GM12878 (cell line): ENCODE results near the gene CADPS. TPM values are rescaled to one million over a fixed set of nuclear protein-coding genes. Genes with fewer than 3 reads are reported as not detected.

ENCODE experiments used
- ATAC-seq: fragments of 200-7000 bp; cut with Tn5 transposase; 3 replicates; pipeline ENCODE4 v1.9.1; 2020; ENCODE audit warnings: mild to moderate bottlenecking, moderate library complexity
- BruUV-seq: library from RNA; stranded (reverse); fragments of 400-500 nt; replicated peaks from 2 replicates; lab custom pipeline; 2021; lab: Mats Ljungman, UMichigan
- CTCF ChIA-PET: fragments of 300-600 bp; sonication (Branson Sonifier 250); formaldehyde crosslinking; extraction: SDS; loops from one replicate; lab custom pipeline; 2021; ENCODE audit warnings: inconsistent platforms; lab: Yijun Ruan, JAX
- POLR2A ChIA-PET: fragments of 350-600 bp; formaldehyde crosslinking; extraction: SDS; loops from one replicate; lab custom pipeline; 2021; ENCODE audit warnings: inconsistent platforms; lab: Charles Lee
- RAD21 ChIA-PET: fragments of 300-600 bp; sonication (Branson Sonifier 250); formaldehyde crosslinking; loops from one replicate; lab custom pipeline; 2023; ENCODE audit warnings: antibody characterized with exemption; ENCODE audit not compliant: unreplicated experiment; lab: Charles Lee
- SMC1A ChIA-PET: fragments of 300-600 bp; sonication (Branson Sonifier 250); formaldehyde crosslinking; loops from one replicate; lab custom pipeline; 2023; ENCODE audit not compliant: unreplicated experiment, uncharacterized antibody; lab: Charles Lee
- DNase-seq: peaks from one replicate; pipeline ENCODE4 v3.0.0-alpha.2; 2011; ENCODE audit warnings: low read depth, low spot score
- FAIRE-seq: peaks from 3 replicates; lab custom pipeline; 2011; peaks lifted over from hg19 to GRCh38; lab: Jason Lieb, UNC
- H2AFZ ChIP-seq: 2 replicates; pipeline ENCODE4 v1.6.0; 2011; ENCODE audit warnings: low read depth, low read length, control low read depth; ENCODE audit not compliant: control insufficient read depth
- H3K27ac ChIP-seq: 2 replicates; pipeline ENCODE4 v1.5.1; 2011; ENCODE audit warnings: control low read depth; ENCODE audit not compliant: control insufficient read depth, insufficient read depth
- H3K27me3 ChIP-seq, 2 experiments: replicated peaks in 1 of 2; 2 replicates each; pipeline versions ENCODE4 v1.6.0 to v1.6.1; 2011; ENCODE audit warnings: low read length in 1 of 2; ENCODE audit not compliant: control insufficient read depth in 2 of 2, insufficient read depth in 2 of 2
- H3K36me3 ChIP-seq, 2 experiments: 2 replicates each; pipeline ENCODE4 v1.5.1; 2011; ENCODE audit warnings: low read length in 1 of 2; ENCODE audit not compliant: control insufficient read depth in 2 of 2, insufficient read depth in 2 of 2
- H3K4me1 ChIP-seq: 2 replicates; pipeline ENCODE4 v1.6.1; 2011; ENCODE audit warnings: mild to moderate bottlenecking, low read length, moderate library complexity, mixed read lengths; ENCODE audit not compliant: control insufficient read depth, insufficient read depth
- H3K4me2 ChIP-seq: 2 replicates; pipeline ENCODE4 v1.6.0; 2011; ENCODE audit warnings: control low read depth; ENCODE audit not compliant: control insufficient read depth, insufficient read depth
- H3K4me3 ChIP-seq: fragments of 200-600 bp; sonication (generic); 2 replicates; pipeline ENCODE4 v1.5.1; 2016
- H3K79me2 ChIP-seq: 2 replicates; pipeline ENCODE4 v1.6.0; 2011; ENCODE audit warnings: low read length; ENCODE audit not compliant: control insufficient read depth, insufficient read depth
- H3K9ac ChIP-seq: 2 replicates; pipeline ENCODE4 v1.8.0; 2011; ENCODE audit warnings: low read length, control low read depth, mixed read lengths; ENCODE audit not compliant: control insufficient read depth, insufficient read depth
- H3K9me3 ChIP-seq: replicated peaks from 3 replicates; pipeline ENCODE4 v1.5.1; 2011; ENCODE audit warnings: mild to moderate bottlenecking, low read length; ENCODE audit not compliant: control insufficient read depth, insufficient read depth
- H4K20me1 ChIP-seq: 2 replicates; pipeline ENCODE4 v1.6.0; 2011; ENCODE audit not compliant: control insufficient read depth, insufficient read depth
- EGR1 ChIP-seq, 2 experiments: IDR thresholded peaks; 1 replicate in 1 of 2; 2 replicates in 1 of 2; pipeline ENCODE4 v1.6.1; 2011 to 2012; ENCODE audit warnings: low read depth in 2 of 2, low read length in 2 of 2, borderline replicate concordance in 1 of 2, mild to moderate bottlenecking in 1 of 2, moderate library complexity in 1 of 2
- EP300 ChIP-seq, 2 experiments: fragments of 150-350 bp in 1 of 2; IDR thresholded peaks; 2 replicates each; pipeline ENCODE4 v1.6.1; 2011 to 2012; ENCODE audit warnings: low read depth in 2 of 2, low read length in 2 of 2, borderline replicate concordance in 1 of 2, improper control_type of control experiment in 1 of 2, inconsistent platforms in 1 of 2; ENCODE audit not compliant: control insufficient read depth in 1 of 2
- ESRRA ChIP-seq: IDR thresholded peaks from 2 replicates; pipeline ENCODE4 v1.6.1; 2012; ENCODE audit warnings: mild to moderate bottlenecking, low read length, improper control_type of control experiment
- MEF2A ChIP-seq: IDR thresholded peaks from 2 replicates; pipeline ENCODE4 v1.6.1; 2011; ENCODE audit warnings: low read depth, mild to moderate bottlenecking, low read length, moderate library complexity; ENCODE audit not compliant: insufficient read depth
- NR2F1 ChIP-seq: fragments of 450-650 bp; conservative IDR thresholded peaks from 2 replicates; pipeline ENCODE4 v1.6.1; 2017; ENCODE audit warnings: mild to moderate bottlenecking
- PKNOX1 ChIP-seq: fragments of 450-650 bp; IDR thresholded peaks from 2 replicates; pipeline ENCODE4 v1.6.1; 2016; ENCODE audit warnings: mild to moderate bottlenecking
- RCOR1 ChIP-seq: conservative IDR thresholded peaks from 2 replicates; pipeline ENCODE4 v1.6.1; 2012; ENCODE audit warnings: low read depth, low read length, improper control_type of control experiment
- ZNF24 ChIP-seq: fragments of 450-650 bp; IDR thresholded peaks from 2 replicates; pipeline ENCODE4 v1.6.1; 2017; ENCODE audit warnings: antibody characterized with exemption, mild to moderate bottlenecking
- WGBS: methylation state at CpG from one replicate; pipeline ENCODE4 v1.1.6; 2016; ENCODE audit warnings: low lambda C conversion rate; ENCODE audit not compliant: insufficient replicate concordance, insufficient coverage; ENCODE audit errors: missing lambda C conversion rate; 5-methylcytosine and 5-hydroxymethylcytosine counted together
- in situ Hi-C: fragments of 300-500 bp; cut with MboI; formaldehyde crosslinking; loops from 9 replicates; pipeline ENCODE4 v1.14.3; 2018; ENCODE audit warnings: mixed read lengths
- intact Hi-C: fragments of 100-400 bp; cut with micrococcal nuclease; formaldehyde crosslinking; loops from one replicate; pipeline ENCODE4 v1.14.2; 2022; ENCODE audit not compliant: unreplicated experiment
- polyA plus RNA-seq, 11 experiments: library from polyadenylated mRNA; depleted of rRNA in 4 of 11; unstranded in 6 of 11; stranded (reverse) in 5 of 11; fragments of >200 nt; fragmentation: Nextera tagmentation in 4 of 11; fragmentation: Illumina TruSeq in 1 of 11; extraction: Ambion mirVana in 4 of 11; extraction: Trizol in 1 of 11; gene quantifications; 1 replicate in 1 of 11; 2 replicates in 10 of 11; pipeline versions ENCODE4 v1.2.1 to v1.2.3, GENCODE V29; 2011 to 2016; ENCODE audit warnings: inconsistent platforms in 2 of 11, missing spikeins in 2 of 11, low read depth in 1 of 11
- total RNA-seq, 4 experiments: library from RNA; depleted of rRNA in 3 of 4; stranded (reverse); fragments of >200 nt in 3 of 4; fragmentation: Illumina TruSeq in 1 of 4; extraction: Trizol in 1 of 4; gene quantifications; 2 replicates each; pipeline versions ENCODE4 v1.2.1 to v1.2.3, GENCODE V29; 2013 to 2021
- TF ChIP-seq, protein P1 (sequence below): IDR thresholded peaks from 2 replicates; pipeline ENCODE4 v1.6.1; 2012; ENCODE audit warnings: mild to moderate bottlenecking, low read depth, low read length
- TF ChIP-seq, protein P2 (sequence below): fragments of 450-650 bp; formaldehyde crosslinking; IDR thresholded peaks from 2 replicates; pipeline ENCODE4 v1.5.0; 2022; ENCODE audit warnings: mild to moderate bottlenecking, missing genetic modification characterization

Gene CADPS
- total and polyA plus RNA-seq, 10 of the 15 experiments (the other 5 are each of a cell fraction or from before 2014, with no cell fraction given): 0.20 TPM; not detected in 9

DNA sequence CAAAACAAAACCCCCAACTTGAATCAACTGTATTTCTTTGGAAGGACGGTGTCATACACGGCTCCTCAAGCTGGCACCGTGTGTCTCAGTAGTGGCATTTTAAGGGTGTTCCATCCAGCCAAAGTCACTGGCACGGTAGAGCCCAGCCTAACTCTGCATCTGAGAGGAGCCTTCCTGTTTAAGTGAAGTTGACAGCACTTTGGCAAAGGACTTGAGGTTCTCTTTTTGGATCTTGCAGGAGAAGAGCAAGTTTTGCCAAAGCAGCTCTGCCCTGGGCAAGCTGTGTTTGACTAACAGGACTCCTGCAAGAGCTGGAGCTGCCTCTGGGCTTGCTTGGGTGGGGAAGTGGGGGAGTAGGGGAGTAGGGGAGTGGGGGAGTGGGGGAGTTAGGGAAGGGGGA, 392.3 kb downstream of the CADPS start:
- H3K27me3 ChIP-seq: no peaks in the 10 kb centered on the region; a peak in 1 of 4 replicates
- no peak overlapping the region for H3K27ac ChIP-seq
- no peak for DNase-seq
- no peak for FAIRE-seq
- RAD21 ChIA-PET: no interaction called here
- H3K9ac ChIP-seq: no peak overlapping the region
- H3K4me2 ChIP-seq: no peak overlapping the region
- intact Hi-C loops: no loop called here
- H4K20me1 ChIP-seq: no peaks in the 10 kb centered on the region
- no TSS peak for BruUV-seq
- H3K79me2 ChIP-seq: no peaks in the 10 kb centered on the region
- ATAC-seq: no peak
- H3K36me3 ChIP-seq: no peaks in the 10 kb centered on the region
- TF ChIP-seq, protein P1, sequence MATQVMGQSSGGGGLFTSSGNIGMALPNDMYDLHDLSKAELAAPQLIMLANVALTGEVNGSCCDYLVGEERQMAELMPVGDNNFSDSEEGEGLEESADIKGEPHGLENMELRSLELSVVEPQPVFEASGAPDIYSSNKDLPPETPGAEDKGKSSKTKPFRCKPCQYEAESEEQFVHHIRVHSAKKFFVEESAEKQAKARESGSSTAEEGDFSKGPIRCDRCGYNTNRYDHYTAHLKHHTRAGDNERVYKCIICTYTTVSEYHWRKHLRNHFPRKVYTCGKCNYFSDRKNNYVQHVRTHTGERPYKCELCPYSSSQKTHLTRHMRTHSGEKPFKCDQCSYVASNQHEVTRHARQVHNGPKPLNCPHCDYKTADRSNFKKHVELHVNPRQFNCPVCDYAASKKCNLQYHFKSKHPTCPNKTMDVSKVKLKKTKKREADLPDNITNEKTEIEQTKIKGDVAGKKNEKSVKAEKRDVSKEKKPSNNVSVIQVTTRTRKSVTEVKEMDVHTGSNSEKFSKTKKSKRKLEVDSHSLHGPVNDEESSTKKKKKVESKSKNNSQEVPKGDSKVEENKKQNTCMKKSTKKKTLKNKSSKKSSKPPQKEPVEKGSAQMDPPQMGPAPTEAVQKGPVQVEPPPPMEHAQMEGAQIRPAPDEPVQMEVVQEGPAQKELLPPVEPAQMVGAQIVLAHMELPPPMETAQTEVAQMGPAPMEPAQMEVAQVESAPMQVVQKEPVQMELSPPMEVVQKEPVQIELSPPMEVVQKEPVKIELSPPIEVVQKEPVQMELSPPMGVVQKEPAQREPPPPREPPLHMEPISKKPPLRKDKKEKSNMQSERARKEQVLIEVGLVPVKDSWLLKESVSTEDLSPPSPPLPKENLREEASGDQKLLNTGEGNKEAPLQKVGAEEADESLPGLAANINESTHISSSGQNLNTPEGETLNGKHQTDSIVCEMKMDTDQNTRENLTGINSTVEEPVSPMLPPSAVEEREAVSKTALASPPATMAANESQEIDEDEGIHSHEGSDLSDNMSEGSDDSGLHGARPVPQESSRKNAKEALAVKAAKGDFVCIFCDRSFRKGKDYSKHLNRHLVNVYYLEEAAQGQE: no peak
- TF ChIP-seq, protein P2, sequence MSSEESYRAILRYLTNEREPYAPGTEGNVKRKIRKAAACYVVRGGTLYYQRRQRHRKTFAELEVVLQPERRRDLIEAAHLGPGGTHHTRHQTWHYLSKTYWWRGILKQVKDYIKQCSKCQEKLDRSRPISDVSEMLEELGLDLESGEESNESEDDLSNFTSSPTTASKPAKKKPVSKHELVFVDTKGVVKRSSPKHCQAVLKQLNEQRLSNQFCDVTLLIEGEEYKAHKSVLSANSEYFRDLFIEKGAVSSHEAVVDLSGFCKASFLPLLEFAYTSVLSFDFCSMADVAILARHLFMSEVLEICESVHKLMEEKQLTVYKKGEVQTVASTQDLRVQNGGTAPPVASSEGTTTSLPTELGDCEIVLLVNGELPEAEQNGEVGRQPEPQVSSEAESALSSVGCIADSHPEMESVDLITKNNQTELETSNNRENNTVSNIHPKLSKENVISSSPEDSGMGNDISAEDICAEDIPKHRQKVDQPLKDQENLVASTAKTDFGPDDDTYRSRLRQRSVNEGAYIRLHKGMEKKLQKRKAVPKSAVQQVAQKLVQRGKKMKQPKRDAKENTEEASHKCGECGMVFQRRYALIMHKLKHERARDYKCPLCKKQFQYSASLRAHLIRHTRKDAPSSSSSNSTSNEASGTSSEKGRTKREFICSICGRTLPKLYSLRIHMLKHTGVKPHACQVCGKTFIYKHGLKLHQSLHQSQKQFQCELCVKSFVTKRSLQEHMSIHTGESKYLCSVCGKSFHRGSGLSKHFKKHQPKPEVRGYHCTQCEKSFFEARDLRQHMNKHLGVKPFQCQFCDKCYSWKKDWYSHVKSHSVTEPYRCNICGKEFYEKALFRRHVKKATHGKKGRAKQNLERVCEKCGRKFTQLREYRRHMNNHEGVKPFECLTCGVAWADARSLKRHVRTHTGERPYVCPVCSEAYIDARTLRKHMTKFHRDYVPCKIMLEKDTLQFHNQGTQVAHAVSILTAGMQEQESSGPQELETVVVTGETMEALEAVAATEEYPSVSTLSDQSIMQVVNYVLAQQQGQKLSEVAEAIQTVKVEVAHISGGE (CRISPR knock-in tag): no peak
- TF ChIP-seq EGR1 (IDR thresholded peaks at IDR 0.05; ENCODE audit: borderline replicate concordance in 1 of 2, low read depth in 2 of 2, low read length in 2 of 2) (no peak), ESRRA (no peak), PKNOX1 (no peak), RCOR1 (no peak), EP300 (IDR thresholded peaks at IDR 0.05; ENCODE audit: borderline replicate concordance in 1 of 2, control insufficient read depth in 1 of 2, low read depth in 2 of 2, low read length in 2 of 2) (no peak), NR2F1 (no peak), ZNF24 (no peak), MEF2A (no peak)
- TF ChIP-seq, all 136 proteins: peak for 0
- in situ Hi-C loops: no loop called here
- Histone ChIP-seq H2AFZ (no peak overlapping the region), H3K4me3 (no peak overlapping the region), H3K4me1 (no peaks in the 10 kb centered on the region), H3K9me3 (no peaks in the 10 kb centered on the region)
- ChIA-PET POLR2A (no interaction called here), CTCF (no interaction called here), SMC1A (no interaction called here)
- 31% methylated on average over 4 of the region's 4 CpGs for WGBS
